ENCODE measurements around the gene IARS1. TPM values are rescaled to one million over a fixed set of nuclear protein-coding genes. Genes with fewer than 3 reads are reported as not detected.

The IARS1 gene
- total and polyA plus RNA-seq, 10 of the 15 experiments (the other 5 are each of a cell fraction or from before 2014, with no cell fraction given): 71.0 to 227 (median 153) TPM

- TF ChIP-seq ZNF592 (IDR thresholded peaks at IDR 0.05) (no peak), SREBF1 (IDR thresholded peaks at IDR 0.05; ENCODE audit: low read length) (no peak), CHD1 (IDR thresholded peaks at IDR 0.05; ENCODE audit: low read depth, low read length) (no peak), EP300 (IDR thresholded peaks at IDR 0.05; ENCODE audit: borderline replicate concordance in 1 of 2, control insufficient read depth in 1 of 2, low read depth in 2 of 2, low read length in 2 of 2) (no peak), SKIL (IDR thresholded peaks at IDR 0.05; ENCODE audit: low read depth, poor library complexity, severe bottlenecking) (no peak), NR2C1 (IDR thresholded peaks at IDR 0.05) (no peak)
These were observed 49.5 kb upstream of the IARS1 start (continued) for GRCh38 chr9:92342825-92343488.
